IPS-15b (cell line): ENCODE results near the gene LRRC49.

ENCODE experiments used
- H3K27me3 ChIP-seq: one replicate; pipeline ENCODE4 v1.6.1; 2013; ENCODE audit warnings: low read length; ENCODE audit not compliant: control insufficient read depth, insufficient read depth
- H3K36me3 ChIP-seq: one replicate; pipeline ENCODE4 v1.6.1; 2013; ENCODE audit warnings: low read length; ENCODE audit not compliant: control insufficient read depth, insufficient read depth
- H3K4me1 ChIP-seq: one replicate; pipeline ENCODE4 v1.6.1; 2013; ENCODE audit warnings: mild to moderate bottlenecking, low read length; ENCODE audit not compliant: control insufficient read depth, insufficient read depth
- H3K4me3 ChIP-seq: one replicate; pipeline ENCODE4 v1.5.1; 2013; ENCODE audit warnings: low read depth, low read length
- H3K9ac ChIP-seq: one replicate; pipeline ENCODE4 v1.6.1; 2013; ENCODE audit warnings: low read depth, mild to moderate bottlenecking, low read length
- H3K9me3 ChIP-seq: one replicate; pipeline ENCODE4 v1.6.1; 2013; ENCODE audit warnings: mild to moderate bottlenecking, low read length; ENCODE audit not compliant: control insufficient read depth, insufficient read depth

Gene LRRC49

GRCh38 chr15:70873232-70874054, 19.2 kb upstream of the LRRC49 start:
- Histone ChIP-seq H3K4me1 (no peaks in the 10 kb centered on the region), H3K4me3 (no peak overlapping the region)

GRCh38 chr15:70875001-70875782, 17.4 kb upstream of the LRRC49 start:
- Histone ChIP-seq H3K9me3 (no peaks in the 10 kb centered on the region), H3K9ac (no peak overlapping the region), H3K4me3 (no peak overlapping the region), H3K4me1 (no peaks in the 10 kb centered on the region), H3K36me3 (no peaks in the 10 kb centered on the region), H3K27me3 (no peaks in the 10 kb centered on the region)

More at GRCh38 chr15:70873232-70874054, 19.2 kb upstream of the LRRC49 start:
- no peaks in the 10 kb centered on the region for H3K36me3 ChIP-seq
- no peaks in the 10 kb centered on the region for H3K27me3 ChIP-seq
- H3K9ac ChIP-seq: no peak overlapping the region
- H3K9me3 ChIP-seq: no peaks in the 10 kb centered on the region

GRCh38 chr15:70876011-70876410, 16.6 kb upstream of the LRRC49 start:
- Histone ChIP-seq H3K4me1 (no peaks in the 10 kb centered on the region), H3K4me3 (no peak overlapping the region), H3K27me3 (no peaks in the 10 kb centered on the region), H3K9me3 (no peaks in the 10 kb centered on the region), H3K9ac (no peak overlapping the region), H3K36me3 (no peaks in the 10 kb centered on the region)

- no peaks in the 10 kb centered on the region for H3K27me3 ChIP-seq
- H3K4me1 ChIP-seq: no peaks in the 10 kb centered on the region
- no peak overlapping the region for H3K9ac ChIP-seq
Measured at GRCh38 chr15:70876683-70877082, 15.9 kb upstream of the LRRC49 start.

GRCh38 chr15:70879401-70879800, 13.2 kb upstream of the LRRC49 start:
- H3K9ac ChIP-seq: no peak overlapping the region

More at GRCh38 chr15:70876683-70877082, 15.9 kb upstream of the LRRC49 start:
- no peak overlapping the region for H3K4me3 ChIP-seq
- no peaks in the 10 kb centered on the region for H3K36me3 ChIP-seq
- no peaks in the 10 kb centered on the region for H3K9me3 ChIP-seq

GRCh38 chr15:70880781-70881180, 11.8 kb upstream of the LRRC49 start:
- Histone ChIP-seq H3K36me3 (no peaks in the 10 kb centered on the region), H3K4me3 (no peak overlapping the region), H3K9ac (no peak overlapping the region)

More at GRCh38 chr15:70879401-70879800, 13.2 kb upstream of the LRRC49 start:
- Histone ChIP-seq H3K27me3 (no peaks in the 10 kb centered on the region), H3K36me3 (no peaks in the 10 kb centered on the region), H3K4me1 (no peaks in the 10 kb centered on the region), H3K4me3 (no peak overlapping the region), H3K9me3 (no peaks in the 10 kb centered on the region)

GRCh38 chr15:70882361-70882760, 10.3 kb upstream of the LRRC49 start:
- H3K4me1 ChIP-seq: no peaks in the 10 kb centered on the region
- no peaks in the 10 kb centered on the region for H3K27me3 ChIP-seq
- no peaks in the 10 kb centered on the region for H3K36me3 ChIP-seq
- no peaks in the 10 kb centered on the region for H3K9me3 ChIP-seq
- H3K4me3 ChIP-seq: no peak overlapping the region
- no peak overlapping the region for H3K9ac ChIP-seq

More at GRCh38 chr15:70880781-70881180, 11.8 kb upstream of the LRRC49 start:
- no peaks in the 10 kb centered on the region for H3K9me3 ChIP-seq
- H3K4me1 ChIP-seq: no peaks in the 10 kb centered on the region
- no peaks in the 10 kb centered on the region for H3K27me3 ChIP-seq

GRCh38 chr15:70892912-70893560, 410 bp downstream of the LRRC49 start:
- no peak overlapping the region for H3K9ac ChIP-seq
- no peaks in the 10 kb centered on the region for H3K9me3 ChIP-seq
- peak overlapping the region; percentile 68 for H3K4me3 ChIP-seq
- no peaks in the 10 kb centered on the region for H3K4me1 ChIP-seq
- H3K27me3 ChIP-seq: no peaks in the 10 kb centered on the region
- H3K36me3 ChIP-seq: no peaks in the 10 kb centered on the region

- H3K4me3 ChIP-seq: no peak overlapping the region
Measured at GRCh38 chr15:70902107-70902506, 9.5 kb downstream of the LRRC49 start.

GRCh38 chr15:70906842-70907241, 14.2 kb downstream of the LRRC49 start:
- no peaks in the 10 kb centered on the region for H3K36me3 ChIP-seq
- no peaks in the 10 kb centered on the region for H3K4me1 ChIP-seq
- no peaks in the 10 kb centered on the region for H3K9me3 ChIP-seq
- no peak overlapping the region for H3K9ac ChIP-seq
- H3K4me3 ChIP-seq: no peak overlapping the region
- H3K27me3 ChIP-seq: no peaks in the 10 kb centered on the region

More at GRCh38 chr15:70902107-70902506, 9.5 kb downstream of the LRRC49 start:
- Histone ChIP-seq H3K4me1 (no peaks in the 10 kb centered on the region), H3K9ac (no peak overlapping the region), H3K36me3 (no peaks in the 10 kb centered on the region), H3K9me3 (no peaks in the 10 kb centered on the region), H3K27me3 (no peaks in the 10 kb centered on the region)

GRCh38 chr15:70907784-70908471, 15.3 kb downstream of the LRRC49 start:
- H3K9ac ChIP-seq: no peak overlapping the region
- no peaks in the 10 kb centered on the region for H3K9me3 ChIP-seq
- no peak overlapping the region for H3K4me3 ChIP-seq
- no peaks in the 10 kb centered on the region for H3K4me1 ChIP-seq
- no peaks in the 10 kb centered on the region for H3K36me3 ChIP-seq
- no peaks in the 10 kb centered on the region for H3K27me3 ChIP-seq
